ENCODE data around the gene FBXO31. TPM values are rescaled to one million over a fixed set of nuclear protein-coding genes. Genes with fewer than 3 reads are reported as not detected.
A peak's percentile ranks its signal among the peaks of the same experiment; 100 is the strongest.

The FBXO31 gene
- polyA plus RNA-seq, 6 donors from 2014 or later: 7.5 to 23.9 (median 15.1) TPM

DNA sequence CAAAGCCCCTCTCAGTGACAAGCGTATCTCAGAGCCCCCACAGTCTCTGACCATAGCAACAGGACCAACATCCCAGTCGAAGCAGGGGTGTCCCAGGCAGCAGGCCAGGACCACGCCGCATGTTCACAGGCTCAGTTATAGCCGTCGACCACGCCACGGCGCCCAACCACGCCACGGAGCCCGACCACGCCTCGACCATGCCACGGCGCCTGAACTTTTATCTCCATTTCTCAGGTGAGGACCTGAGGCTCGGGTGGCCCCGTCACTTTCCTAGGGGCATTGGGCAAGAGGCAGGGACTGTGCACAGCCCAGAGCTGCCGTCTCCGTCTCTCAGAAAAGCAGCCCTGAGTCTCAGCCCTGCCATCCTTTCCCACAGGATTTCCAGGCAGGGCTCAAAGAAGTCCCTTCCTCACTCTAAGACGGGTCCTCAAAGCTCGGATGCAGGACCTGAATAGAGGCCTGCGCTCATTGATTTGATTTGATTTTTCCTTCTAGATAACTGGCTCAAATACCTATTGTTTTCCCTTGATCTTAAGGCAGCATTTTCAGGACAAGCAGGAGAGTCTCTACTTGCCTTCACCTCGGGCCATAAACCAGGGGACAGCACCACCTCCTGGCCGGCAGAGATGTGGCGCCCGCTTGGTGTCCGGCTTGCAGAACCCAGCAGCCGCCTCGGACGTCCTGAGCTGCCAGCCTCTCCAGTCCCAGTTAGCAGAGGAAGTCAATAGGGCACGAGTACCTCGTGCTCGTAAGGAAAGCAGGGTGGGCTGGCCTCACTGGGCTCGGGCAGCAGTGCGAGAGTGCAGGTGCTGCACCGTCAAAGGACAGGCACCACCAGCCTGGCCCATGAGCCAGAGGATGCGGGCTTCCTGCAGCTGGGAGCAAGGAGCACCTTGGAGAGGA is 105.1 kb downstream of the FBXO31 start:
- Mint-ChIP-seq H3K27ac (no peak overlapping the region), H3K27me3 (peaks cover 0 to 36% (median 16%) of the 10 kb centered on the region in 3 donors), H3K9me3 (no peaks in the 10 kb centered on the region), H3K4me3 (peak overlapping the region in 1 of 8 donors; percentile 37), H3K36me3 (no peaks in the 10 kb centered on the region), H3K4me1 (peaks cover 0 to 5% (median 5%) of the 10 kb centered on the region in 3 donors)
- DNase-seq (peak; percentile 9), ATAC-seq (ENCODE audit: low read depth in 2 of 2) (no peak)

Other genes with a start within 250 kb of the FBXO31 start
- 1 to 10 TPM; 1.4 to 3.6 (median 2.2) TPM for gene C16orf95, start 66.4 kb downstream of the FBXO31 start, polyA plus RNA-seq (ENCODE audit: low read depth in 6 of 6)
- gene MAP1LC3B, start 8.6 kb upstream of the FBXO31 start, polyA plus RNA-seq (ENCODE audit: low read depth in 6 of 6): 100 to 1,000 TPM; 142 to 196 (median 164) TPM
- under 1 TPM in 5 of 6 donors, not detected in 1; 0.03 to 0.31 (median 0.20) TPM for gene ZCCHC14, start 109.2 kb upstream of the FBXO31 start, polyA plus RNA-seq (ENCODE audit: low read depth in 6 of 6)
- gene JPH3, start 218.7 kb upstream of the FBXO31 start, polyA plus RNA-seq (ENCODE audit: low read depth in 6 of 6): not detected